ENCODE data around the gene SLC36A1. TPM values are rescaled to one million over a fixed set of nuclear protein-coding genes. Genes with fewer than 3 reads are reported as not detected.

Gene SLC36A1
- total RNA-seq = 9.9 and 14.1 TPM in 2 replicates

DNA sequence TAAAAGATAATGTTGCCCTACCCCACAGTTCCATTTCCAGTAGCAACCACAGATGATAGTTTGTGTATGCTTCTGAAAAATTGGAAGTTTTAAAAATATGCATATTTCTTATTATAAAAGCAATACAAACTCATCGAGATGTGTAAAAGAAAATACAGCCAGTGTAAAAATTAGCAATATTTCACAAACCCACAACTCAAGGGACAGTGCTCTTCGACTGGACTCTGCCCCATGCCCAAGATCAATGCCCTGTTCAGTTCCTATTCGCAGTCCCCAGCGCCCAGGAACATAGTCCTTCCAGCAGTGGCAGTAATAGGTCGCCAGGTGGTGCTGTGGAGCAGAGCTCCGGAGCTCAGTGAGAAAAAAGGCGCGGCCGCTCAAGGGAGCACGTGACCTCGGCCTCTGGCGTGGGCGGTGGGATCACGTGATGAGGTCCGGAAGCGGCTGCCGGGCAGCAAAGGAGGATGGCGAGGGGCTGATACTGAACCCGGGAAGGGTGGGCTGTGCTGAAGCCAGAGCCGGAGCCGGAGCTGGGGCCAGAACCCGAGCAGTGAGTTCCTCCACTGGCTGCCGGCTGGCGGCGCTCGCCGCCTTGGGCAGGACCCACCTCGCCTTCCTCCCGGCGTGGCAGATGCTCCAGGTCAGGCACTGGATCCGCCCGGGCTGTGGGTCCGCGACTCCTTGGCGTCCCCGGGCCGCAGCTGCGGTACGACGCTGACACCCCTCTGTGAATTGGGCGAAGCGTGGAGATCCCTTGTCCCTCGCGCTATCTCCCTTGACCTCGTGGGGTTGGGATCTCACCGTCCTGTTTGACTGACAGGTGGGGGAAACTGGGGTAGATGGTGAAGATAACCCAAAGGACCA is at the start of gene SLC36A1:
Gene SLC36A1 (plus strand): TSS at position 430 of the 864 bp plus-strand sequence. CDS start 11,190 bp downstream, outside the sequence.
- peaks cover 19% of the 10 kb centered on the region for H3K27me3 Mint-ChIP-seq
- peak; percentile 94 for DNase-seq
- TF ChIP-seq, protein P1, sequence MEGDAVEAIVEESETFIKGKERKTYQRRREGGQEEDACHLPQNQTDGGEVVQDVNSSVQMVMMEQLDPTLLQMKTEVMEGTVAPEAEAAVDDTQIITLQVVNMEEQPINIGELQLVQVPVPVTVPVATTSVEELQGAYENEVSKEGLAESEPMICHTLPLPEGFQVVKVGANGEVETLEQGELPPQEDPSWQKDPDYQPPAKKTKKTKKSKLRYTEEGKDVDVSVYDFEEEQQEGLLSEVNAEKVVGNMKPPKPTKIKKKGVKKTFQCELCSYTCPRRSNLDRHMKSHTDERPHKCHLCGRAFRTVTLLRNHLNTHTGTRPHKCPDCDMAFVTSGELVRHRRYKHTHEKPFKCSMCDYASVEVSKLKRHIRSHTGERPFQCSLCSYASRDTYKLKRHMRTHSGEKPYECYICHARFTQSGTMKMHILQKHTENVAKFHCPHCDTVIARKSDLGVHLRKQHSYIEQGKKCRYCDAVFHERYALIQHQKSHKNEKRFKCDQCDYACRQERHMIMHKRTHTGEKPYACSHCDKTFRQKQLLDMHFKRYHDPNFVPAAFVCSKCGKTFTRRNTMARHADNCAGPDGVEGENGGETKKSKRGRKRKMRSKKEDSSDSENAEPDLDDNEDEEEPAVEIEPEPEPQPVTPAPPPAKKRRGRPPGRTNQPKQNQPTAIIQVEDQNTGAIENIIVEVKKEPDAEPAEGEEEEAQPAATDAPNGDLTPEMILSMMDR (IDR thresholded peaks at IDR 0.05) = peak; percentile 88
- peaks cover 24% of the 10 kb centered on the region for H3K4me1 Mint-ChIP-seq
- intact Hi-C loops (cut with micrococcal nuclease) = loop anchor here (1.0 kb wide), 7 partner anchors 20 to 696 kb away; partner anchors contain the start of gene G3BP1
- ChIA-PET POLR2A (interaction anchor here (0.6 to 1.9 kb wide), 9 partner anchors 13 to 326 kb away, joined by 3 to 22 read pairs (median 5); partner anchors contain the start of genes G3BP1 and GM2A), CTCF (interaction anchor here (1.0 to 5.8 kb wide), 12 partner anchors 9 to 396 kb away, joined by 3 to 71 read pairs (median 4); no protein-coding TSS in a partner anchor)
- peak within 1 kb of the TSS; percentile 87 for H3K4me3 Mint-ChIP-seq
- peaks cover 11% of the 10 kb centered on the region for H3K36me3 Mint-ChIP-seq (ENCODE audit: low read depth)
- peak; percentile 95 for ATAC-seq (ENCODE audit: low read depth)
- peak within 1 kb of the TSS; percentile 89 for H3K27ac Mint-ChIP-seq
- H3K9me3 Mint-ChIP-seq = no peaks in the 10 kb centered on the region

DNA sequence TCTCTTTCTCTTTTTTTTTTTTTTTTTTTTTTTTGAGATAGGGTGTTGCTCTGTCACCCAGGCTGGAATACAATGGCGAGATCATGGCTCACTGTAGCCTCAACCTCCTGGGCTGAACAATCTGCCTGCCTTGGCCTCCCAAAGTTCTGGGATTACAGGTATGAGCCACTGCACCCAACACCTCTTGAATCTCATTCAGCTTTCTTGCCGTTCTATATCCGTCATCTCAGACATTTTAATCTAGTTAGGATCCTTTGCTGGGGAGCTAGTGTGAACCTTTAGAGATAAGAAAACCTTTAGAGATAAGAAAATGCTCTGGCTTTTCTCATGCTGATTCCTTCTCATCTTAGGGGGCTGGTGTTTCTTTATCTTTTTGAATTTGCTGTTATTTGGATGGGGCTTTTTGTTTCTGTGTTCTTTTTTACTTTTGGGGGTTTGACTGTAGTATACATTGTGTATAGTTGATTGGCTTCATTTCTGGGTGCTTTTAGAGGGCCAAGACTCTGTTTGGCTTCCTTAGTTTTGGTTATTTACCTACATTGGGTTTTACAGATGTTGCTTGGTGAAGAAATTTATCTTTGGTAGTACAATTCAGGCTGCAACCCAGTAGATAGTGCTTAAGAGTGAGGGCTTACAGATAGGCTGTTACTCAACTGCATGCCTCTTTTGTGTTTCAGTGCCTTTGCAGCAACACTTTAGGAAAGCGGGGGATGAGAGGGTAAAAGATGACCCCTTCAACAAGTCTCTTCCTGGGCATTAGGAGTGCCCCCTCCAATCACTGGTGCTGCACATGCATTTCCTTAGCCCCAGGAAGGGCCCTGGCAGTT is 41.9 kb upstream of the SLC36A1 start:
- Mint-ChIP-seq H3K27me3 (peaks cover 54% of the 10 kb centered on the region), H3K36me3 (ENCODE audit: low read depth) (no peaks in the 10 kb centered on the region), H3K4me1 (no peaks in the 10 kb centered on the region), H3K4me3 (no peak overlapping the region), H3K27ac (no peak overlapping the region), H3K9me3 (peaks cover 12% of the 10 kb centered on the region)
- no peak for DNase-seq
- intact Hi-C loops (cut with micrococcal nuclease) = no loop called here
- ChIA-PET CTCF (interaction anchor here (0.6 to 1.7 kb wide), 4 partner anchors 7 to 1302 kb away, joined by 3 to 4 read pairs (median 3); no protein-coding TSS in a partner anchor), POLR2A (no interaction called here)
- ATAC-seq (ENCODE audit: low read depth) = no peak
- TF ChIP-seq, protein P1 (IDR thresholded peaks at IDR 0.05) = no peak

DNA sequence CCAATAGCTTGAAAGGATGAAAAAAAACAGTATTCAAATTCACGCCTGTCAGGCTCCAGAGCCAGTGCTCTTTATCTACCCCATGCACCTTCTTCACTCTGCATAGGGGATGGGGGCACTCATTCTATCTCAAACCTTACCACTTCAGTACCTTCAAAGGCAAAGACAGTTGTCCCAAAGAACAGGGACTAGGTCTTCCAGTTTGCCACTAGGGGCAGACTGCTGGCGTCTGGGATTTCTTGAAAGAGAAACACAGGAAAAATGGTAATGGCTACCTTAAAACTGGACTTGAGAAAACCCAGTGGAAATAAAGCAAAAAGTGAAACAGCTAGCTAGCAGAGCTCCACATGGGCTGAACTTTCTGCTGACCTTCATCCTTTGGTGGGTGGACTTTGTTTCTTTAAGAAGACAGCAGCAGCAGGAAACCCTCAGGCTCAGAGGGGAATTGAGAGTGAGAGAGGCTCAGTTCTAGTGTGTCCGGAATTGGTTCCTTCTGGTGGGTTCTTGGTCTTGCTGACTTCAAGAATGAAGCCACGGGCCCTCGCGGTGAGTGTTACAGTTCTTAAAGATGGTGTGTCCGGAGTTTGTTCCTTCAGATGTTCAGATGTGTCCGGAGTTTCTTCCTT is 41.0 kb upstream of the SLC36A1 start:
- Mint-ChIP-seq H3K27ac (no peak overlapping the region), H3K36me3 (ENCODE audit: low read depth) (no peaks in the 10 kb centered on the region), H3K9me3 (peaks cover 5% of the 10 kb centered on the region), H3K4me3 (peak overlapping the region; percentile 9), H3K27me3 (peaks cover 53% of the 10 kb centered on the region), H3K4me1 (no peaks in the 10 kb centered on the region)
- ATAC-seq (ENCODE audit: low read depth) (no peak), DNase-seq (no peak)
- ChIA-PET POLR2A (no interaction called here), CTCF (interaction anchor here (0.6 to 1.7 kb wide), 3 partner anchors 8 to 1303 kb away, joined by 3 to 4 read pairs (median 3); no protein-coding TSS in a partner anchor)
- intact Hi-C loops (cut with micrococcal nuclease) = no loop called here
- TF ChIP-seq, protein P1 (IDR thresholded peaks at IDR 0.05) = no peak

DNA sequence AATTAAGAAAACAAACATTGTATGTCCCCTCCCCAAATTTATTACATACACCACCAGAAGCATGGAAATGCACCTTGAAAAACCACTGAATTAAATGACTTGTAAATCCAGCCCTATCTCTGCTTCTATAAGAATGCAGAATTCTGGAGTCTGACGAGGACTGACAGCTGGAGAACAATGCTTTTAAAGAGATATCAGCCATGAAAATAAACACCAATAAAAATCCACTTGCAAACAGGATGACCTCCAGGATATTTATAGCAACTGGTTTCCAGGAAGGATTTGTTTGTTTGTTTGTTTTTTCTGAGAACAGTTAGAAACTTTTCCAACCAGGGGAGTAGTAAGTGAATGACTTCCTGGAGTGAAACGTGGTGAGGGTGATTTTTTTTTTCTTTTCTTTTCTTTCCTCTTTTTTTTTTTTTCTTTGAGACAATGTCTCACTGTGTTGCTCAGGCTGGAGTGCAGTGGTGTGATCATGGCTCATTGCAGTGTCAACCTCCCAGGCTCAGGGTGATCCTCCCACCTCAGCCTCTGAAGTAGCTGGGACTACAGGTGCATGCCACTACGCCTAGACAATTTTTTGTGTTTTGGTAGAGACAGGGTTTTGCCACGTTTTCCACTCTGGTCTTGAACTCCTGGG is 38.7 kb upstream of the SLC36A1 start:
- Mint-ChIP-seq H3K4me3 (no peak overlapping the region), H3K4me1 (no peaks in the 10 kb centered on the region), H3K36me3 (ENCODE audit: low read depth) (no peaks in the 10 kb centered on the region), H3K27me3 (peaks cover 42% of the 10 kb centered on the region), H3K27ac (no peak overlapping the region), H3K9me3 (no peaks in the 10 kb centered on the region)
- ChIA-PET CTCF (no interaction called here), POLR2A (no interaction called here)
- intact Hi-C loops (cut with micrococcal nuclease) = no loop called here
- ATAC-seq (ENCODE audit: low read depth) = no peak
- TF ChIP-seq, protein P1 (IDR thresholded peaks at IDR 0.05) = no peak
- DNase-seq = no peak

All from activated B cell treated with CpG ODN at 0.5 μM for 24 hours (primary cell).